IPS-20b (cell line): ENCODE data around the gene ABCA3.
"Not testable (repeated sequence)": the region's sequence is repeated elsewhere in the genome, so short reads cannot be mapped to it uniquely, and the experiment has no call there.

Experiments used
- H3K27ac ChIP-seq: one replicate; pipeline ENCODE4 v1.5.1; 2013; ENCODE audit warnings: low read length
- H3K27me3 ChIP-seq: 2 replicates; pipeline ENCODE4 v1.6.1; 2013; ENCODE audit warnings: mild to moderate bottlenecking, low read length, inconsistent platforms; ENCODE audit not compliant: insufficient read depth
- H3K36me3 ChIP-seq: 2 replicates; pipeline ENCODE4 v1.6.1; 2013; ENCODE audit warnings: low read depth, mild to moderate bottlenecking, inconsistent platforms, low read length, moderate library complexity; ENCODE audit not compliant: insufficient read depth
- H3K4me1 ChIP-seq: 2 replicates; pipeline ENCODE4 v1.6.1; 2013; ENCODE audit warnings: mild to moderate bottlenecking, control low read depth, inconsistent platforms, low read length, moderate library complexity; ENCODE audit not compliant: insufficient read depth
- H3K4me3 ChIP-seq: 2 replicates; pipeline ENCODE4 v1.5.1; 2013; ENCODE audit warnings: mild to moderate bottlenecking, low read length, inconsistent platforms
- H3K9ac ChIP-seq: 2 replicates; pipeline ENCODE4 v1.6.1; 2013; ENCODE audit warnings: low read depth, mild to moderate bottlenecking, inconsistent platforms, low read length, moderate library complexity
- H3K9me3 ChIP-seq: 2 replicates; pipeline ENCODE4 v1.6.1; 2013; ENCODE audit warnings: mild to moderate bottlenecking, low read depth, low read length, inconsistent platforms; ENCODE audit not compliant: insufficient read depth

The ABCA3 gene

GRCh38 chr16:2340564-2341455 is at the start of gene ABCA3:
Gene ABCA3 (minus strand): TSS chr16:2340728. CDS start chr16:2326466, 14,262 bp downstream.
- no peaks in the 10 kb centered on the region for H3K36me3 ChIP-seq
- peaks cover 59% of the 10 kb centered on the region for H3K27me3 ChIP-seq
- no peak within 1 kb of the TSS for H3K9ac ChIP-seq
- H3K9me3 ChIP-seq, result peaks cover 5% of the 10 kb centered on the region
- no peaks in the 10 kb centered on the region; the same call in 1 of the 2 replicates for H3K4me1 ChIP-seq
- peak within 1 kb of the TSS; percentile 70 for H3K4me3 ChIP-seq
- H3K27ac ChIP-seq, result no peak within 1 kb of the TSS

GRCh38 chr16:2388875-2389433 is 48.4 kb upstream of the ABCA3 start:
- Histone ChIP-seq H3K4me3 (no peak overlapping the region), H3K36me3 (no peaks in the 10 kb centered on the region), H3K27ac (no peak overlapping the region), H3K4me1 (peaks cover 13% of the 10 kb centered on the region), H3K9ac (no peak overlapping the region), H3K9me3 (peaks cover 15% of the 10 kb centered on the region; the same call in 1 of the 2 replicates), H3K27me3 (no peaks in the 10 kb centered on the region)

- no peak overlapping the region for H3K27ac ChIP-seq
- H3K9me3 ChIP-seq, result peaks cover 15% of the 10 kb centered on the region; the same call in 1 of the 2 replicates
- H3K27me3 ChIP-seq, result no peaks in the 10 kb centered on the region
- peaks cover 13% of the 10 kb centered on the region for H3K4me1 ChIP-seq
- no peaks in the 10 kb centered on the region for H3K36me3 ChIP-seq
- H3K4me3 ChIP-seq, result no peak overlapping the region
- no peak overlapping the region for H3K9ac ChIP-seq
These were observed 47.8 kb upstream of the ABCA3 start for GRCh38 chr16:2388139-2388874.

GRCh38 chr16:2386990-2387389 is 46.5 kb upstream of the ABCA3 start:
- peaks cover 13% of the 10 kb centered on the region for H3K4me1 ChIP-seq
- H3K9me3 ChIP-seq, result peaks cover 15% of the 10 kb centered on the region; the same call in 1 of the 2 replicates
- no peaks in the 10 kb centered on the region for H3K27me3 ChIP-seq
- no peaks in the 10 kb centered on the region for H3K36me3 ChIP-seq
- 0 out of 2 replicates have a peak overlapping the region, but pooled peaks have one; percentile 28 for H3K4me3 ChIP-seq
- no peak overlapping the region for H3K27ac ChIP-seq
- H3K9ac ChIP-seq, result peak overlapping the region; percentile 43; the same call in 1 of the 2 replicates

- H3K27me3 ChIP-seq, H3K27ac ChIP-seq, H3K4me3 ChIP-seq, H3K36me3 ChIP-seq, H3K9ac ChIP-seq: not testable (repeated sequence)
- peaks cover 13% of the 10 kb centered on the region for H3K4me1 ChIP-seq
- peaks cover 15% of the 10 kb centered on the region; the same call in 1 of the 2 replicates for H3K9me3 ChIP-seq
These were observed 45.5 kb upstream of the ABCA3 start for GRCh38 chr16:2385982-2386381.

- Histone ChIP-seq H3K36me3 (no peaks in the 10 kb centered on the region), H3K4me3 (no peak overlapping the region), H3K27me3 (no peaks in the 10 kb centered on the region), H3K9ac (no peak overlapping the region), H3K4me1 (peaks cover 13% of the 10 kb centered on the region), H3K9me3 (peaks cover 15% of the 10 kb centered on the region; the same call in 1 of the 2 replicates), H3K27ac (no peak overlapping the region)
These were observed 44.8 kb upstream of the ABCA3 start for GRCh38 chr16:2385190-2385836.

- peaks cover 13% of the 10 kb centered on the region for H3K4me1 ChIP-seq
- H3K27me3 ChIP-seq, result no peaks in the 10 kb centered on the region
- H3K27ac ChIP-seq, result no peak overlapping the region
These were observed 43.9 kb upstream of the ABCA3 start for GRCh38 chr16:2384426-2384825.

GRCh38 chr16:2383501-2383900 is 43.0 kb upstream of the ABCA3 start:
- no peaks in the 10 kb centered on the region for H3K27me3 ChIP-seq
- H3K4me1 ChIP-seq, result peaks cover 13% of the 10 kb centered on the region
- H3K4me3 ChIP-seq, result no peak overlapping the region
- no peak overlapping the region for H3K9ac ChIP-seq
- H3K27ac ChIP-seq, result no peak overlapping the region
- peaks cover 3% of the 10 kb centered on the region; the same call in 1 of the 2 replicates for H3K9me3 ChIP-seq
- H3K36me3 ChIP-seq, result no peaks in the 10 kb centered on the region

More at GRCh38 chr16:2384426-2384825, 43.9 kb upstream of the ABCA3 start:
- Histone ChIP-seq H3K9ac (no peak overlapping the region), H3K9me3 (peaks cover 13% of the 10 kb centered on the region; the same call in 1 of the 2 replicates), H3K36me3 (no peaks in the 10 kb centered on the region), H3K4me3 (no peak overlapping the region)

- H3K4me1 ChIP-seq, result no peaks in the 10 kb centered on the region
- no peaks in the 10 kb centered on the region for H3K9me3 ChIP-seq
- H3K27me3 ChIP-seq, result no peaks in the 10 kb centered on the region
- no peak overlapping the region for H3K27ac ChIP-seq
- H3K4me3 ChIP-seq, result no peak overlapping the region
- H3K36me3 ChIP-seq, result no peaks in the 10 kb centered on the region
- H3K9ac ChIP-seq, result no peak overlapping the region
These were observed 34.1 kb upstream of the ABCA3 start for GRCh38 chr16:2374644-2375043.

GRCh38 chr16:2373176-2373575 is 32.6 kb upstream of the ABCA3 start:
- no peaks in the 10 kb centered on the region; the same call in 1 of the 2 replicates for H3K27me3 ChIP-seq
- no peak overlapping the region for H3K9ac ChIP-seq
- no peaks in the 10 kb centered on the region for H3K4me1 ChIP-seq
- no peak overlapping the region for H3K4me3 ChIP-seq
- H3K9me3 ChIP-seq, result no peaks in the 10 kb centered on the region
- no peak overlapping the region for H3K27ac ChIP-seq
- no peaks in the 10 kb centered on the region for H3K36me3 ChIP-seq

GRCh38 chr16:2372684-2373083 is 32.2 kb upstream of the ABCA3 start:
- no peak overlapping the region for H3K4me3 ChIP-seq
- no peaks in the 10 kb centered on the region for H3K36me3 ChIP-seq
- no peak overlapping the region for H3K27ac ChIP-seq
- H3K4me1 ChIP-seq, result no peaks in the 10 kb centered on the region
- H3K27me3 ChIP-seq, result no peaks in the 10 kb centered on the region; the same call in 1 of the 2 replicates
- no peak overlapping the region for H3K9ac ChIP-seq
- H3K9me3 ChIP-seq, result no peaks in the 10 kb centered on the region
